Measurements from ENCODE around the gene ARV1. TPM values are rescaled to one million over a fixed set of nuclear protein-coding genes. Genes with fewer than 3 reads are reported as not detected.

Gene ARV1
- polyA plus RNA-seq, 2 of the 4 experiments (the other 2 are of a cell fraction) = 31.2 to 50.0 TPM

DNA sequence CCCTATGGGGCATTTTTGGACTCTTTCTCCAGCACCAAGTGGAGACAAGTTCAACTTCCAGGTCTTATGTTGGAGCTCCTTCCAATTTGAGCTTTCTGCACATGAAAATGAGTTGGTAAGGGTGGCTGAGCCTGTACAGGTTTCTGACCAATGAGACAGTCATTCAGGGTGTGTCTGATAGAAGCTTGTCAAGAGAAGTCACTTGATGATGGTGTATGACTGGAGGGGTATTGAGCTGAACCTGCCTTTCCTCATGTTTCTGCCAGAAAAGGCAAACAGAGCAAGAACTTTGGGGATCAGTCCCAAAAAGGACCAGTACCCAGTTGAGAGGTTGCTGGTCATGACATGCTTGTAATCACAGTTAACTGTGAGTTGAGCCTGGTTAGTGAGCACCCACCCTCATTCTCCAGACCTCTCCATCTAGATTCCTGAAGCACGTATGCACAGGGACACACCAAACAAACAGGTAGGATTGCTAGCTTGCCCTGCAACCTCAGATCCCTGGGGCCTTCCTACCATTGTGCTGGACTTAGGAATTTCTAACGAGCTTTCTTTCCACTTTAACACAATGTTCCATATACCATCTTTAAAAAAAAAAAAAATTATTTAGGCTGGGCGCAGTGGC is 34.6 kb downstream of the ARV1 start:
- ATAC-seq (no peak), DNase-seq (ENCODE audit: low read depth in 1 of 2, low spot score in 1 of 2) (no peak), FAIRE-seq (no peak)
- Histone ChIP-seq H3K4me3 (no peak overlapping the region), H3K4me1 (no peaks in the 10 kb centered on the region), H3K4me2 (no peak overlapping the region), H3K9me3 (no peaks in the 10 kb centered on the region), H3K27ac (no peak overlapping the region)
- ChIA-PET POLR2A (no interaction called here), CTCF (interaction anchor here (0.9 to 2.2 kb wide), 4 partner anchors 78 to 198 kb away, joined by 3 to 5 read pairs (median 3); no protein-coding TSS in a partner anchor)
- TF ChIP-seq, protein P1, sequence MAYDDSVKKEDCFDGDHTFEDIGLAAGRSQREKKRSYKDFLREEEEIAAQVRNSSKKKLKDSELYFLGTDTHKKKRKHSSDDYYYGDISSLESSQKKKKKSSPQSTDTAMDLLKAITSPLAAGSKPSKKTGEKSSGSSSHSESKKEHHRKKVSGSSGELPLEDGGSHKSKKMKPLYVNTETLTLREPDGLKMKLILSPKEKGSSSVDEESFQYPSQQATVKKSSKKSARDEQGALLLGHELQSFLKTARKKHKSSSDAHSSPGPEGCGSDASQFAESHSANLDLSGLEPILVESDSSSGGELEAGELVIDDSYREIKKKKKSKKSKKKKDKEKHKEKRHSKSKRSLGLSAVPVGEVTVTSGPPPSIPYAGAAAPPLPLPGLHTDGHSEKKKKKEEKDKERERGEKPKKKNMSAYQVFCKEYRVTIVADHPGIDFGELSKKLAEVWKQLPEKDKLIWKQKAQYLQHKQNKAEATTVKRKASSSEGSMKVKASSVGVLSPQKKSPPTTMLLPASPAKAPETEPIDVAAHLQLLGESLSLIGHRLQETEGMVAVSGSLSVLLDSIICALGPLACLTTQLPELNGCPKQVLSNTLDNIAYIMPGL (CRISPR knock-in tag; IDR thresholded peaks at IDR 0.05; ENCODE audit: borderline replicate concordance) = no peak
- TF ChIP-seq FOSL2 (IDR thresholded peaks at IDR 0.05) (no peak), FOSL2 (CRISPR knock-in tag; IDR thresholded peaks at IDR 0.05) (no peak), EP300 (IDR thresholded peaks at IDR 0.05) (no peak), ESRRA (IDR thresholded peaks at IDR 0.05; ENCODE audit: borderline replicate concordance, low read length) (no peak)
- 70% methylated on average over 3 of the region's 3 CpGs for WGBS (ENCODE audit: missing lambda C conversion rate)

DNA sequence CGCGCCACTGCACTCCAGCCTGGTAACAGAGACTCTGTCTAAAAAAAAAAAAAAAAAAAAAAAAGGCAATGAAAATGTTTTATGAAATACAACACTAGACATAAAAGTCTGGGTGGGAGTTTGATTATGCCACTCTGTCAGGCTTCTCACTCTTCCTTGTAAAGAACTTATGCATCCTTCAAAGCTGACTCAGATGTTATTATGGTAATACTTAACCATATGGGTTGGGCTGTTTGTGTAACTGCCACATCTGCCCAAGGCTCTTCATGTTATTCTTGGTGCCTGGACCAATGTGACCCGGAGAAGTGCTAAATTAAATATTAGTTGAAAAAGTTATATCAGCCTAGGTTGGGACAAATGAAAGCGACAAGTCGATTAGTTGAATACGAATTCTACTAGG is 37.3 kb downstream of the ARV1 start:
- Histone ChIP-seq H3K4me2 (no peak overlapping the region), H3K4me3 (no peak overlapping the region), H3K9me3 (no peaks in the 10 kb centered on the region), H3K27ac (no peak overlapping the region), H3K4me1 (no peaks in the 10 kb centered on the region)
- ATAC-seq (no peak), FAIRE-seq (no peak), DNase-seq (ENCODE audit: low read depth in 1 of 2, low spot score in 1 of 2) (no peak)
- TF ChIP-seq HOXB13 (CRISPR knock-in tag; IDR thresholded peaks at IDR 0.05; ENCODE audit: low read depth) (no peak), CBX2 (IDR thresholded peaks at IDR 0.05; ENCODE audit: borderline replicate concordance, low read depth) (no peak)
- TF ChIP-seq, protein P2, sequence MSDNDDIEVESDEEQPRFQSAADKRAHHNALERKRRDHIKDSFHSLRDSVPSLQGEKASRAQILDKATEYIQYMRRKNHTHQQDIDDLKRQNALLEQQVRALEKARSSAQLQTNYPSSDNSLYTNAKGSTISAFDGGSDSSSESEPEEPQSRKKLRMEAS (IDR thresholded peaks at IDR 0.05) = no peak
- ChIA-PET POLR2A (no interaction called here), CTCF (interaction anchor here (1.1 to 1.4 kb wide), 2 partner anchors 27 to 199 kb away, joined by 3 to 6 read pairs; no protein-coding TSS in a partner anchor)
- 87% methylated on average over 6 of the region's 6 CpGs for WGBS (ENCODE audit: missing lambda C conversion rate)

DNA sequence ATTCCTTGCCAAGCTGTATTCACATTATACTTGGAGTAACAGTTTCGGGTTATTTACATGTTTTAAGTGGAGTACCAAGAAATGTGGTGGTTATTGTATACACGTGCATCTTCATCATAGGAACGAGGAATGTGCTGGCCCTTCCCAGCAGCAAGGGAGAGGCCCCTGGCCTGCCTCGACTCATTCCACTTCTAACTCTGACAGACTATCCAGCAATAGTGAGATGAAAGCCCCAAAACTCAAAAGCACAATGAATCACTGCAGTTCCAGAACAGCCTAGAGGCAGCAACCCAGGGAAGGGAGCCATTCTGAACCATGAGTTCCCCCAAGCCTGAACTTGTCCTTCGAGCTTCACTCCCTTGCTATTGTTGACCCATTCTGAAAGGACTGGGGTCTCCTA is 38.1 kb downstream of the ARV1 start:
- POLR2A ChIA-PET = no interaction called here
- no peak for ATAC-seq

More for the DNA sequence above, 38.1 kb downstream of the ARV1 start:
- Histone ChIP-seq H3K4me2 (no peak overlapping the region), H3K9me3 (no peaks in the 10 kb centered on the region), H3K27ac (no peak overlapping the region), H3K4me3 (no peak overlapping the region), H3K4me1 (no peaks in the 10 kb centered on the region)
- FAIRE-seq (no peak), DNase-seq (ENCODE audit: low read depth in 1 of 2, low spot score in 1 of 2) (no peak)
- WGBS (ENCODE audit: missing lambda C conversion rate) = 81% methylated on average over 5 of the region's 5 CpGs
- CTCF ChIA-PET = no interaction called here
- TF ChIP-seq ZFP36 (IDR thresholded peaks at IDR 0.05; ENCODE audit: borderline replicate concordance, partially characterized antibody) (no peak), ESRRA (IDR thresholded peaks at IDR 0.05; ENCODE audit: borderline replicate concordance, low read length) (no peak), MYC (IDR thresholded peaks at IDR 0.05; ENCODE audit: borderline replicate concordance, low read length) (no peak), FOXS1 (CRISPR knock-in tag; IDR thresholded peaks at IDR 0.05) (no peak), ZSCAN20 (CRISPR knock-in tag; IDR thresholded peaks at IDR 0.05) (no peak), NR3C1 (IDR thresholded peaks at IDR 0.05) (no peak), CHD2 (IDR thresholded peaks at IDR 0.05; ENCODE audit: low read length, partially characterized antibody) (no peak), HOXB13 (CRISPR knock-in tag; IDR thresholded peaks at IDR 0.05; ENCODE audit: low read depth) (no peak), MAZ (IDR thresholded peaks at IDR 0.05; ENCODE audit: borderline replicate concordance, low read depth, low read length) (no peak), PHF8 (IDR thresholded peaks at IDR 0.05; ENCODE audit: borderline replicate concordance, low read depth) (no peak), JUNB (IDR thresholded peaks at IDR 0.05) (no peak), CBX8 (IDR thresholded peaks at IDR 0.05) (no peak), KDM1A (IDR thresholded peaks at IDR 0.05; ENCODE audit: low read depth) (no peak), HEYL (CRISPR knock-in tag; IDR thresholded peaks at IDR 0.05) (no peak), EP300 (IDR thresholded peaks at IDR 0.05) (no peak), CEBPB (IDR thresholded peaks at IDR 0.05) (no peak)
- TF ChIP-seq, protein P3, sequence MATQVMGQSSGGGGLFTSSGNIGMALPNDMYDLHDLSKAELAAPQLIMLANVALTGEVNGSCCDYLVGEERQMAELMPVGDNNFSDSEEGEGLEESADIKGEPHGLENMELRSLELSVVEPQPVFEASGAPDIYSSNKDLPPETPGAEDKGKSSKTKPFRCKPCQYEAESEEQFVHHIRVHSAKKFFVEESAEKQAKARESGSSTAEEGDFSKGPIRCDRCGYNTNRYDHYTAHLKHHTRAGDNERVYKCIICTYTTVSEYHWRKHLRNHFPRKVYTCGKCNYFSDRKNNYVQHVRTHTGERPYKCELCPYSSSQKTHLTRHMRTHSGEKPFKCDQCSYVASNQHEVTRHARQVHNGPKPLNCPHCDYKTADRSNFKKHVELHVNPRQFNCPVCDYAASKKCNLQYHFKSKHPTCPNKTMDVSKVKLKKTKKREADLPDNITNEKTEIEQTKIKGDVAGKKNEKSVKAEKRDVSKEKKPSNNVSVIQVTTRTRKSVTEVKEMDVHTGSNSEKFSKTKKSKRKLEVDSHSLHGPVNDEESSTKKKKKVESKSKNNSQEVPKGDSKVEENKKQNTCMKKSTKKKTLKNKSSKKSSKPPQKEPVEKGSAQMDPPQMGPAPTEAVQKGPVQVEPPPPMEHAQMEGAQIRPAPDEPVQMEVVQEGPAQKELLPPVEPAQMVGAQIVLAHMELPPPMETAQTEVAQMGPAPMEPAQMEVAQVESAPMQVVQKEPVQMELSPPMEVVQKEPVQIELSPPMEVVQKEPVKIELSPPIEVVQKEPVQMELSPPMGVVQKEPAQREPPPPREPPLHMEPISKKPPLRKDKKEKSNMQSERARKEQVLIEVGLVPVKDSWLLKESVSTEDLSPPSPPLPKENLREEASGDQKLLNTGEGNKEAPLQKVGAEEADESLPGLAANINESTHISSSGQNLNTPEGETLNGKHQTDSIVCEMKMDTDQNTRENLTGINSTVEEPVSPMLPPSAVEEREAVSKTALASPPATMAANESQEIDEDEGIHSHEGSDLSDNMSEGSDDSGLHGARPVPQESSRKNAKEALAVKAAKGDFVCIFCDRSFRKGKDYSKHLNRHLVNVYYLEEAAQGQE (IDR thresholded peaks at IDR 0.05) = no peak
- TF ChIP-seq, protein P4, sequence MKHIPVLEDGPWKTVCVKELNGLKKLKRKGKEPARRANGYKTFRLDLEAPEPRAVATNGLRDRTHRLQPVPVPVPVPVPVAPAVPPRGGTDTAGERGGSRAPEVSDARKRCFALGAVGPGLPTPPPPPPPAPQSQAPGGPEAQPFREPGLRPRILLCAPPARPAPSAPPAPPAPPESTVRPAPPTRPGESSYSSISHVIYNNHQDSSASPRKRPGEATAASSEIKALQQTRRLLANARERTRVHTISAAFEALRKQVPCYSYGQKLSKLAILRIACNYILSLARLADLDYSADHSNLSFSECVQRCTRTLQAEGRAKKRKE (CRISPR knock-in tag; IDR thresholded peaks at IDR 0.05; ENCODE audit: low read depth) = no peak
- TF ChIP-seq, protein P2 (IDR thresholded peaks at IDR 0.05) = no peak

All from A549 (cell line).